ENCODE measurements around the gene HGS.
A peak's percentile ranks its signal among the peaks of the same experiment; 100 is the strongest.

The HGS gene, protein sequence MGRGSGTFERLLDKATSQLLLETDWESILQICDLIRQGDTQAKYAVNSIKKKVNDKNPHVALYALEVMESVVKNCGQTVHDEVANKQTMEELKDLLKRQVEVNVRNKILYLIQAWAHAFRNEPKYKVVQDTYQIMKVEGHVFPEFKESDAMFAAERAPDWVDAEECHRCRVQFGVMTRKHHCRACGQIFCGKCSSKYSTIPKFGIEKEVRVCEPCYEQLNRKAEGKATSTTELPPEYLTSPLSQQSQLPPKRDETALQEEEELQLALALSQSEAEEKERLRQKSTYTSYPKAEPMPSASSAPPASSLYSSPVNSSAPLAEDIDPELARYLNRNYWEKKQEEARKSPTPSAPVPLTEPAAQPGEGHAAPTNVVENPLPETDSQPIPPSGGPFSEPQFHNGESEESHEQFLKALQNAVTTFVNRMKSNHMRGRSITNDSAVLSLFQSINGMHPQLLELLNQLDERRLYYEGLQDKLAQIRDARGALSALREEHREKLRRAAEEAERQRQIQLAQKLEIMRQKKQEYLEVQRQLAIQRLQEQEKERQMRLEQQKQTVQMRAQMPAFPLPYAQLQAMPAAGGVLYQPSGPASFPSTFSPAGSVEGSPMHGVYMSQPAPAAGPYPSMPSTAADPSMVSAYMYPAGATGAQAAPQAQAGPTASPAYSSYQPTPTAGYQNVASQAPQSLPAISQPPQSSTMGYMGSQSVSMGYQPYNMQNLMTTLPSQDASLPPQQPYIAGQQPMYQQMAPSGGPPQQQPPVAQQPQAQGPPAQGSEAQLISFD

DNA sequence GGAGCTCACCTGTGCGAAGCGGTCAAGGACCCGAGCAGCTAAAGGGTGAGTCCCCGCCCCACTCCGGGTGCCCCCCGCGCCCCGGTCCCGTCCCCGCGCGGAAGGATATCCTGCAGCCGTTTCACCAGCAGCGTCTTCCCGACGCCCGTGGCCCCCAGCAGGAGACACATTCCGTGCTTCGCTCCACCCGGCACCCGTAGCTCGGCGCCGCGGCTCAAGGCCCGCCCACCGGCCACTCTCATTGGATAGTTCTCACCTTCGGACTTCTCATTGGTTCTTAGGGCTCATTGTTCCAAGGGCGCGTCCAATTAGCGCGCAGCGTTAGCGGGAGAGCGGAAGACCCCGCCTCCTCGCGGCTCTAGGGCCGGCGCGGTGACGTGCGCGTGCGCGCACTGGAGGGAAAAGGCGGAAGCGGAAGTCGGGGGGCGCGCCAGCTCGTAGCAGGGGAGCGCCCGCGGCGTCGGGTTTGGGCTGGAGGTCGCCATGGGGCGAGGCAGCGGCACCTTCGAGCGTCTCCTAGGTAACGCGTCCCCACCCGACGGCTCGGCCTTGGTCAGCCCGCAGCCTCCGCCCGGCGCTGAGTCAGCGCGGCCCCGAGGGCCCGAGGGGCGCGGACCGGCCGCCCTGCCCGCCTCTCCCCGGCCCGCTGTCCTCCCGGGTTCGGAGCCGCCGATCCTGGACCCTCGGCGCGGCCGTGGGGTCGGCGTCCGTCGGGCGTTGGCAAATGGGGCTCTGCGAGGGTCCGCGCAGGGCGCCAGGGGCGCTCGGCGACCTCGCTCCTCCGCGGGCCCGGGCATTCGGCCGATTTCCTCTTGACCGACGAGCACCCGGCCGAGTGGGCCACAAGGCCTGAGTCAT lies at the start of gene HGS, which contains the start of gene ARL16:
Gene HGS, plus strand, starts transcription at position 428 of the 858 bp plus-strand sequence. Its CDS starts 56 bp downstream, at position 484.
Gene ARL16, minus strand, starts transcription at position 214 of the 858 bp plus-strand sequence. Its CDS starts 44 bp downstream, at position 170.
- H3K36me3 ChIP-seq (ENCODE audit: insufficient read depth, insufficient read length, low read length) = peaks cover 67% of the 10 kb centered on the region
- no peak for TF ChIP-seq YY1 (IDR thresholded peaks at IDR 0.05; ENCODE audit: insufficient read depth, insufficient read length)
- TF ChIP-seq SUZ12 (IDR thresholded peaks at IDR 0.05; ENCODE audit: extremely low read depth, insufficient read depth, insufficient read length) = no peak
- TF ChIP-seq ZNF274 (IDR thresholded peaks at IDR 0.05; ENCODE audit: low read depth, low read length) = no peak
- peaks cover 14% of the 10 kb centered on the region for H3K4me1 ChIP-seq (ENCODE audit: insufficient read depth, insufficient read length)
- H3K9ac ChIP-seq (ENCODE audit: insufficient read length, low read depth) = peak within 1 kb of the TSS; percentile 99
- no peaks in the 10 kb centered on the region for H3K27me3 ChIP-seq (ENCODE audit: insufficient read depth, insufficient read length)
- peak within 1 kb of the TSS; percentile 97 for H3K4me3 ChIP-seq (ENCODE audit: insufficient read length, low read depth)
- DNase-seq (ENCODE audit: low read depth, low spot score) = peak; percentile 96
- no peaks in the 10 kb centered on the region for H3K9me3 ChIP-seq (ENCODE audit: insufficient read depth, low read length)

- Histone ChIP-seq H3K9ac (ENCODE audit: insufficient read length, low read depth) (no peak overlapping the region), H3K9me3 (ENCODE audit: insufficient read depth, low read length) (no peaks in the 10 kb centered on the region), H3K4me1 (ENCODE audit: insufficient read depth, insufficient read length) (peaks cover 4% of the 10 kb centered on the region), H3K36me3 (ENCODE audit: insufficient read depth, insufficient read length, low read length) (peaks cover 29% of the 10 kb centered on the region), H3K4me3 (ENCODE audit: insufficient read length, low read depth) (no peak overlapping the region), H3K27me3 (ENCODE audit: insufficient read depth, insufficient read length) (no peaks in the 10 kb centered on the region)
- no peak for TF ChIP-seq ZNF274 (IDR thresholded peaks at IDR 0.05; ENCODE audit: low read depth, low read length)
- no peak for TF ChIP-seq YY1 (IDR thresholded peaks at IDR 0.05; ENCODE audit: insufficient read depth, insufficient read length)
- TF ChIP-seq SUZ12 (IDR thresholded peaks at IDR 0.05; ENCODE audit: extremely low read depth, insufficient read depth, insufficient read length) = no peak
- DNase-seq (ENCODE audit: low read depth, low spot score) = no peak
These were observed 48.4 kb upstream of the HGS start for GRCh38 chr17:81635431-81635830.

DNA sequence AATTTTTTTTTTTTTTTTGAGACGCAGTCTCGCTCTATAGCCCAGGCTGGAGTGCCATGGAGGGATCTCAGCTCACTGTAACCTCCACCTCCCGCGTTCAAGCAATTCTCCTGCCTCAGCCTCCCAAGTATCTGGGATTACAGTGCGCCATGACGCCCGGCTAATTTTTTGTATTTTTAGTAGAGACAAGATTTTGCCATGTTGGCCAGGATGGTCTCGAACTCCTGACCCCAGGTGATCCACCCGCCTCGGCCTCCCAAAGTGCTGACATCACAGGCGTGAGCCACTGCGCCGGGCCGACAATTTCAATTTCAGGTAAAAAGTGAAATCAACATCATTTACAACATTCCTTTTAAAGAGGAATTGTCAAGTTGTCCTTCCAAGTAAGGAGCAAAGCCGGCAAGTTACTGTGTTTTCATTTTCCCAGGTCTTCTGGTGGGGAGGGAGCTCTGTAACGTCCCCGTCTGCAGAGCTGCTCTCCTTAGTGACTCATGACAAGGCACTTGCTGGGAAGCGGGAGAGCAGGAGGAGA lies 47.8 kb upstream of the HGS start:
- Histone ChIP-seq H3K9me3 (ENCODE audit: insufficient read depth, low read length) (no peaks in the 10 kb centered on the region), H3K27me3 (ENCODE audit: insufficient read depth, insufficient read length) (no peaks in the 10 kb centered on the region), H3K4me1 (ENCODE audit: insufficient read depth, insufficient read length) (peaks cover 4% of the 10 kb centered on the region), H3K4me3 (ENCODE audit: insufficient read length, low read depth) (peak overlapping the region; percentile 93), H3K9ac (ENCODE audit: insufficient read length, low read depth) (peak overlapping the region; percentile 94), H3K36me3 (ENCODE audit: insufficient read depth, insufficient read length, low read length) (peaks cover 26% of the 10 kb centered on the region)
- TF ChIP-seq ZNF274 (IDR thresholded peaks at IDR 0.05; ENCODE audit: low read depth, low read length) = no peak
- no peak for TF ChIP-seq YY1 (IDR thresholded peaks at IDR 0.05; ENCODE audit: insufficient read depth, insufficient read length)
- TF ChIP-seq SUZ12 (IDR thresholded peaks at IDR 0.05; ENCODE audit: extremely low read depth, insufficient read depth, insufficient read length) = no peak
- no peak for DNase-seq (ENCODE audit: low read depth, low spot score)

- Histone ChIP-seq H3K4me1 (ENCODE audit: insufficient read depth, insufficient read length) (peaks cover 2% of the 10 kb centered on the region), H3K4me3 (ENCODE audit: insufficient read length, low read depth) (peak within 1 kb of the TSS; percentile 93), H3K9ac (ENCODE audit: insufficient read length, low read depth) (peak within 1 kb of the TSS; percentile 94), H3K36me3 (ENCODE audit: insufficient read depth, insufficient read length, low read length) (peaks cover 21% of the 10 kb centered on the region), H3K27me3 (ENCODE audit: insufficient read depth, insufficient read length) (no peaks in the 10 kb centered on the region), H3K9me3 (ENCODE audit: insufficient read depth, low read length) (no peaks in the 10 kb centered on the region)
- DNase-seq (ENCODE audit: low read depth, low spot score) = peak; percentile 64
- TF ChIP-seq ZNF274 (IDR thresholded peaks at IDR 0.05; ENCODE audit: low read depth, low read length) = no peak
- TF ChIP-seq YY1 (IDR thresholded peaks at IDR 0.05; ENCODE audit: insufficient read depth, insufficient read length) = no peak
- TF ChIP-seq SUZ12 (IDR thresholded peaks at IDR 0.05; ENCODE audit: extremely low read depth, insufficient read depth, insufficient read length) = no peak
These were observed 47.1 kb upstream of the HGS start, which contains the start of the genes NPLOC4 and TSPAN10 for GRCh38 chr17:81636505-81637288. Gene NPLOC4 (minus strand): TSS chr17:81637112. CDS start chr17:81636930, 182 bp downstream. Gene TSPAN10 (plus strand): TSS chr17:81637196. CDS start chr17:81642413, 5,217 bp downstream.

GRCh38 chr17:81638683-81639082 lies 45.1 kb upstream of the HGS start:
- Histone ChIP-seq H3K4me3 (ENCODE audit: insufficient read length, low read depth) (no peak overlapping the region), H3K9me3 (ENCODE audit: insufficient read depth, low read length) (no peaks in the 10 kb centered on the region), H3K9ac (ENCODE audit: insufficient read length, low read depth) (no peak overlapping the region), H3K4me1 (ENCODE audit: insufficient read depth, insufficient read length) (peaks cover 10% of the 10 kb centered on the region), H3K36me3 (ENCODE audit: insufficient read depth, insufficient read length, low read length) (peaks cover 9% of the 10 kb centered on the region), H3K27me3 (ENCODE audit: insufficient read depth, insufficient read length) (no peaks in the 10 kb centered on the region)
- TF ChIP-seq ZNF274 (IDR thresholded peaks at IDR 0.05; ENCODE audit: low read depth, low read length) (no peak), YY1 (IDR thresholded peaks at IDR 0.05; ENCODE audit: insufficient read depth, insufficient read length) (no peak), SUZ12 (IDR thresholded peaks at IDR 0.05; ENCODE audit: extremely low read depth, insufficient read depth, insufficient read length) (no peak)
- DNase-seq (ENCODE audit: low read depth, low spot score) = no peak

- Histone ChIP-seq H3K4me3 (ENCODE audit: insufficient read length, low read depth) (no peak overlapping the region), H3K4me1 (ENCODE audit: insufficient read depth, insufficient read length) (peaks cover 10% of the 10 kb centered on the region)
- no peak for DNase-seq (ENCODE audit: low read depth, low spot score)
These were observed 43.8 kb upstream of the HGS start for GRCh38 chr17:81640011-81640410.

More at GRCh38 chr17:81640011-81640410, 43.8 kb upstream of the HGS start:
- TF ChIP-seq SUZ12 (IDR thresholded peaks at IDR 0.05; ENCODE audit: extremely low read depth, insufficient read depth, insufficient read length) (no peak), ZNF274 (IDR thresholded peaks at IDR 0.05; ENCODE audit: low read depth, low read length) (no peak), YY1 (IDR thresholded peaks at IDR 0.05; ENCODE audit: insufficient read depth, insufficient read length) (no peak)
- Histone ChIP-seq H3K27me3 (ENCODE audit: insufficient read depth, insufficient read length) (no peaks in the 10 kb centered on the region), H3K9me3 (ENCODE audit: insufficient read depth, low read length) (no peaks in the 10 kb centered on the region), H3K9ac (ENCODE audit: insufficient read length, low read depth) (no peak overlapping the region), H3K36me3 (ENCODE audit: insufficient read depth, insufficient read length, low read length) (peaks cover 6% of the 10 kb centered on the region)

Data from NT2/D1 (cell line).